ENCODE data around the gene MTCH1. TPM values are rescaled to one million over a fixed set of nuclear protein-coding genes. Genes with fewer than 3 reads are reported as not detected.
"Not testable (repeated sequence)": the region's sequence is repeated elsewhere in the genome, so short reads cannot be mapped to it uniquely, and the experiment has no call there.

The MTCH1 gene
- polyA plus RNA-seq, 2 of the 4 experiments (the other 2 are of a cell fraction) = 65.4 to 112 TPM

- POLR2A ChIA-PET = interaction anchor here (1.2 kb wide), 1 partner anchor 12 kb away, joined by 3 read pairs; the partner anchor contains the start of gene MTCH1
- H3K27ac ChIP-seq = no peak overlapping the region
- 76% methylated on average over 16 of the region's 18 CpGs for WGBS (ENCODE audit: missing lambda C conversion rate)
- no peak overlapping the region for H3K4me3 ChIP-seq
- H3K9me3 ChIP-seq = no peaks in the 10 kb centered on the region
- H3K4me2 ChIP-seq = no peak overlapping the region
- no peak for FAIRE-seq
- TF ChIP-seq USF2 (IDR thresholded peaks at IDR 0.05) (no peak), RFX5 (IDR thresholded peaks at IDR 0.05) (no peak), HOXB5 (CRISPR knock-in tag; IDR thresholded peaks at IDR 0.05) (no peak), ZSCAN20 (CRISPR knock-in tag; IDR thresholded peaks at IDR 0.05) (no peak), HMGXB4 (CRISPR knock-in tag; IDR thresholded peaks at IDR 0.05; ENCODE audit: borderline replicate concordance) (no peak), POLR2A (IDR thresholded peaks at IDR 0.05; ENCODE audit: low read length) (no peak), FOSB (CRISPR knock-in tag; IDR thresholded peaks at IDR 0.05) (no peak), SMC3 (IDR thresholded peaks at IDR 0.05) (no peak), RARB (CRISPR knock-in tag; IDR thresholded peaks at IDR 0.05) (no peak), PBX3 (IDR thresholded peaks at IDR 0.05) (no peak), RAD21 (conservative IDR thresholded peaks at IDR 0.05 in 1 of 2, IDR thresholded peaks at IDR 0.05 in 1 of 2) (no peak), SREBF2 (IDR thresholded peaks at IDR 0.05) (no peak), CBX2 (IDR thresholded peaks at IDR 0.05; ENCODE audit: borderline replicate concordance, low read depth) (no peak), CHD2 (IDR thresholded peaks at IDR 0.05; ENCODE audit: low read length, partially characterized antibody) (no peak), E2F6 (IDR thresholded peaks at IDR 0.05; ENCODE audit: borderline replicate concordance, low read depth) (no peak), MAX (IDR thresholded peaks at IDR 0.05) (no peak), FOSL2 (IDR thresholded peaks at IDR 0.05) (no peak), FOSL2 (CRISPR knock-in tag; IDR thresholded peaks at IDR 0.05) (no peak), HEYL (CRISPR knock-in tag; IDR thresholded peaks at IDR 0.05) (no peak), NR3C1 (IDR thresholded peaks at IDR 0.05) (no peak)
- H3K4me1 ChIP-seq = no peaks in the 10 kb centered on the region
- ATAC-seq = no peak
- CTCF ChIA-PET = interaction anchor here (0.6 to 2.5 kb wide), 2 partner anchors 20 to 84 kb away, joined by 3 to 8 read pairs; no protein-coding TSS in a partner anchor
- no peak for DNase-seq (ENCODE audit: low read depth in 1 of 2, low spot score in 1 of 2)
Measured at GRCh38 chr6:36997811-36998722, 12.1 kb upstream of the MTCH1 start.

- DNase-seq (ENCODE audit: low read depth in 1 of 2, low spot score in 1 of 2); H3K4me2 ChIP-seq; FAIRE-seq; H3K9me3 ChIP-seq; H3K4me3 ChIP-seq; H3K27ac ChIP-seq; POLR2A ChIA-PET; ATAC-seq; H3K4me1 ChIP-seq: not testable (repeated sequence)
- WGBS (ENCODE audit: missing lambda C conversion rate) = 50% methylated on average over 2 of the region's 2 CpGs
- CTCF ChIA-PET = interaction anchor here (0.9 to 1.9 kb wide), 2 partner anchors 28 to 231 kb away, joined by 4 to 8 read pairs; no protein-coding TSS in a partner anchor
Measured at GRCh38 chr6:36990401-36990800, 4.4 kb upstream of the MTCH1 start.

Measured in A549 (cell line).